Activated T-cell treated with anti-CD3 and anti-CD28 coated beads for 1 hour (primary cell): ENCODE data around the gene ZRANB3.
"Not testable (repeated sequence)": the region's sequence is repeated elsewhere in the genome, so short reads cannot be mapped to it uniquely, and the experiment has no call there.

Experiments used
- DNase-seq: peaks from one replicate; pipeline ENCODE4 v3.0.0-alpha.2; 2020; ENCODE audit warnings: low read depth

The ZRANB3 gene

GRCh38 chr2:135327146-135327545 lies 203.9 kb downstream of the ZRANB3 start:
- DNase-seq: no peak

- no peak for DNase-seq
Measured at GRCh38 chr2:135320465-135321355, 210.3 kb downstream of the ZRANB3 start.

GRCh38 chr2:135318808-135319207 lies 212.2 kb downstream of the ZRANB3 start:
- DNase-seq: no peak

GRCh38 chr2:135317375-135317774 lies 213.6 kb downstream of the ZRANB3 start:
- no peak for DNase-seq

- DNase-seq: no peak
Measured at GRCh38 chr2:135311962-135312361, 219.1 kb downstream of the ZRANB3 start.

GRCh38 chr2:135311268-135311667 lies 219.8 kb downstream of the ZRANB3 start:
- DNase-seq: no peak

DNA sequence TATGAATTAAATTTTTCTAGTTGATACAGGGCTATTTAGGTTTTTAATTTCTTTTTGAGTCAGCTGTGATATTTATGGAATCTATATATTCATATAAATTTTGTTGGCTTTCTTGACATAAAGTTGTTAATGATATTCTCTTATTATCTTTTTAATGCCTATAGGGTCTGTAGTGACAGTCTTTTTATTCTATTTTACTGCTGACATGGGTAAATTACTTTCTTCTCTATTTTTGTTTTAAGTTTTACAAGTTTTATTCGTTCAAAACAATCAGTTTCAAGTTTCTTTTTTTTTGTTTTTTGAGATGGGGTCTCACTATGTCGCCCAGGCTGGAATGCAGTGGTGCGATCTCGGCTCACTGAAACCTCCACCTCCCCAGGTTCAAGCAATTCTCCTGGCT lies 226.3 kb downstream of the ZRANB3 start:
- no peak for DNase-seq

GRCh38 chr2:135299658-135300244 lies 231.3 kb downstream of the ZRANB3 start:
- DNase-seq: no peak

GRCh38 chr2:135299165-135299564 lies 231.9 kb downstream of the ZRANB3 start:
- no peak for DNase-seq

GRCh38 chr2:135287121-135287520 lies 243.9 kb downstream of the ZRANB3 start:
- DNase-seq: not testable (repeated sequence)

- DNase-seq: no peak
Measured at GRCh38 chr2:135285391-135285790, 245.6 kb downstream of the ZRANB3 start.

DNA sequence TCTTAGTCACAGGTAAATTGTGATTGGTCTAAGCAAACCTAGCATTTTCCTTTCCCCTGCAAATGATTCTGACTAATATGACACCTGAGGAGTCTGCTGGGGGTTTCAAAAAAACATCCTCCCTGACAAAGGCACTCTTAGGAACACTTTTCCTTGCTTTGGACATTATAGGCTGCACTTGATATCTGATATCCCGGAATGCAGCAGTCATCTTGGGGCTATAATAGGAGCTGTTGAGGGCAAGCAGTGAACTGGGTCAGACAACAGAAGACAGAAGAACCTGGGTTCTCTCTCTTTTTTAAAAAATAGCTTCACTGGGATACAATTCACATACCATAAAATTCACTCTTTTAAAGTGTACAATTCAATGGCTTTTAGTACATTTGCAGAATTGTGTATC lies 249.6 kb downstream of the ZRANB3 start:
- DNase-seq: no peak

GRCh38 chr2:135279209-135279608 lies 251.8 kb downstream of the ZRANB3 start:
- no peak for DNase-seq

- DNase-seq: no peak
Measured at GRCh38 chr2:135276525-135276924, 254.5 kb downstream of the ZRANB3 start.

DNA sequence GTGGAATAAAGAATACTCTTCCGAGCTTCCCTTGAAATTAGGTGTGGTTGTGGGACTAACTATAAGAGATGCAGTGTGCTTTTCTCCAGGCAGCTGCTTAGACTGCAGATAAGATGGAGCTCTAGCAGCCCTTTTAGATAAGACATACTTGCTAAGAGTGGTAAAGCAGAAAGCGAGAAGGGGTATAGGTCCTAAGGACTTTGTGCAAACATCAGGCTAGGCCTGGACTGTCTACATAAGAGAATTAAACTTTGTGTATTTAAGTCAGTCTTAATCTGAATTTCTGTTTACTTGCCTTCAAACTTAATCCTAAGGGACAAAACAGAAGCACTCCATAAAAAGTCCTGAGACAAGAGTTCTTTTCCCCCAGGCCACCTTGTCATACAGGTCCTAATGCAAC lies 260.0 kb downstream of the ZRANB3 start:
- DNase-seq: no peak

DNA sequence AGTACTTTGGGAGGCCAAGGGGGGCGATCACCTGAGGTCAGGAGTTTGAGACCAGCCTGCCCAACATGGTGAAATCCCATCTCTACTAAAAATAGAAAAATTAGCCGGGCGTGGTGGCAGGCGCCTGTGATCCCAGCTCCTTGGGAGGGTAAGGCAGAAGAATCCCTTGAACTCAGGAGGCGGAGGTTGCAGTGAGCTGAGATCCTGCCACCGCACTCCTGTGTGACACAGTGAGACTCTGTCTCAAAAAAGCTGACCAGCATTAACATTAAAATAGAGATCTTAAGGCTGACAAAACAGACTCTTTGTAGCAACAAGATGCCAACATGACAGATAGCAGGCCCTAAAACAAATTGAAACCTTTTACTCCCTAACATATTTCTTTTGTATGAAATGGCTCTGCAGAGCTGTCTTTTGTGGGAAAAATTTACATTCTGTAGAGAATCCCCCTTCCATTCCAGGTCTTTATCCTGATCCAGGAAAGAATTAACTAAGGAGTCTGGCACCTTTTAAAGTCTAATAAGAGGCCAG lies 265.0 kb downstream of the ZRANB3 start:
- DNase-seq: no peak

GRCh38 chr2:135259123-135259522 lies 271.9 kb downstream of the ZRANB3 start:
- DNase-seq: no peak

DNA sequence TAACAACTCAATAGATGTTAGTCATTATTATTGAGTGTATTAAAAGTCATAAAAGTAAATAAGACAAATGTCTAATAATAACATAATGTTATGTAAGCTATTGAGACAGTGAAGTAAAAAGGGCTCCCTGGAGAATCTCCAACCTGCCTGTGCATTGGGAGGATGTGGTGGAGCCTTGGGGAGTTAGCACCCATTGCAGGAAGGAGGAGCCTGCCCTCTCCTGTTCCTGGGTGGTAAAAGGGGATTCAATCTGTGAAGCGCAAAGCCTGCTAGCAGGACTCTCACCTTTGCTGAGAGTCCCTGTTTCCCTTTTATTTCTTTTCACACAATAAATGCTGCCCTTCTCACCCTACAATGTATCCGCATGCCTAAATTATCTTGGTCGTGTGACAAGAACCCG lies 272.8 kb downstream of the ZRANB3 start:
- no peak for DNase-seq

DNA sequence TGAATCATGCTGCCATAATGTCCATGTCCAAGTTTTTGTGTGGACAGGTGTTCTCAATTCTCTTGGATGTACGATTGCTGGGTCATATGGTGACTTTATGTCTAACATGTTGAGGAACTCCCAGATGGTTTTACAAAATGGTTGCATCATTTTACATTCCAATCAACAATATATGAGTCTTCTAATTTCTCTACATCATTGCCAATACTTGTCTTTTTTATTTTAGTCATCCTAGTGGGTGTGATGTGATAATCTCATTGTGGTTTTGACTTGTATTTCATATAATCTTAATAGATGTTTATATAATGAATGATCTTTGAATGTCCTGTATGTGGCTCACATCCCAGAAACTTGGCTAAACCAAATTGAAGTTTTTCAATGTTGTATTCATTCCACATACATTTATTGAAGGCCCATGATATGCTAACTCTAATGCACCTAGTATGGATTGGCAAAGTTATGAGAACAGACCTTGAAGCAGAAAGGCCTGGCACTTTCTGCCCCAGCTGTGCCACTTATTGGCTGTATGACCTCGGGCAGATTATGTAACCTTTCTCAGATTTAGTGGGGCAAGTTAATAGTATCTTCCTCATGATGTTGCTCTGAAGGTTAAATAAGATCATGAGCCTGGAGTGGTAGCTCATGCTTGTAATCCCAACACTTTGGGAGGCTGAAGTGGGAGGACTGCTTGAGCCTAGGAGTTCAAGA lies 273.5 kb downstream of the ZRANB3 start:
- DNase-seq: no peak

GRCh38 chr2:135256531-135257260 lies 274.3 kb downstream of the ZRANB3 start:
- no peak for DNase-seq

- DNase-seq: no peak
Measured at GRCh38 chr2:135255208-135255607, 275.8 kb downstream of the ZRANB3 start.
